Stomach (tissue), 9 donors: ENCODE data around the gene PARVB. TPM values are rescaled to one million over a fixed set of nuclear protein-coding genes. Genes with fewer than 3 reads are reported as not detected.

ENCODE experiments used
- DNase-seq, 2 donors: peaks; one replicate each; pipeline versions ENCODE4 v3.0.0 to v3.0.0-alpha.2; 2013 to 2019
- H3K27ac ChIP-seq, 5 donors: fragments of 200-600 bp in 4 of 5; sonication (generic) in 4 of 5; one replicate each; pipeline ENCODE4 v1.5.1; 2013 to 2019; ENCODE audit warnings: mild to moderate bottlenecking in 1 of 5, moderate library complexity in 1 of 5
- H3K27me3 ChIP-seq, 3 donors: fragments of 200-600 bp; sonication (generic); one replicate each; pipeline ENCODE4 v1.5.1; 2017 to 2019; ENCODE audit warnings: mixed run types in 1 of 3
- H3K36me3 ChIP-seq, 4 donors: fragments of 200-600 bp; sonication (generic); 1 replicate in 3 of 4; 2 replicates in 1 of 4; pipeline ENCODE4 v1.5.1; 2016 to 2019
- H3K4me1 ChIP-seq, 4 donors: fragments of 200-600 bp; sonication (generic); one replicate each; pipeline ENCODE4 v1.5.1; 2016 to 2019
- H3K4me3 ChIP-seq, 4 donors: fragments of 200-600 bp; sonication (generic) in 3 of 4; one replicate each; pipeline ENCODE4 v1.5.1; 2016 to 2019; ENCODE audit warnings: mild to moderate bottlenecking in 1 of 4
- H3K9me3 ChIP-seq, 4 donors: fragments of 200-600 bp; sonication (generic); one replicate each; pipeline ENCODE4 v1.5.1; 2016 to 2019
- EP300 ChIP-seq: sonication (generic); formaldehyde crosslinking; IDR thresholded peaks from one replicate; pipeline ENCODE4 v1.6.1; 2017; ENCODE audit warnings: antibody characterized with exemption
- POLR2A ChIP-seq, 4 donors: fragments of 450-650 bp; IDR thresholded peaks; one replicate each; pipeline ENCODE4 v1.6.1; 2016; ENCODE audit warnings: antibody characterized with exemption in 4 of 4, control low read depth in 2 of 4, mild to moderate bottlenecking in 1 of 4, moderate library complexity in 1 of 4
- POLR2AphosphoS5 ChIP-seq, 3 donors: sonication (generic); formaldehyde crosslinking; IDR thresholded peaks; one replicate each; pipeline ENCODE4 v1.6.1; 2016; ENCODE audit warnings: antibody characterized with exemption in 3 of 3
- WGBS, 5 donors: extraction: QIAGEN DNeasy Blood & Tissue Kit in 3 of 5; methylation state at CpG; one replicate each; pipeline versions ENCODE4 v1.1.5 to v1.1.7; 2013 to 2018; 5-methylcytosine and 5-hydroxymethylcytosine counted together
- intact Hi-C: fragments of 100-400 bp; cut with DNase I; formaldehyde crosslinking; loops from one replicate; pipeline ENCODE4 v1.15.1; 2023; ENCODE audit warnings: low total_unique reads
- polyA plus RNA-seq, 3 donors: library from polyadenylated mRNA; stranded (reverse); fragments of 200-250 nt; gene quantifications; one replicate each; pipeline ENCODE4 v1.2.3, GENCODE V29; 2013
- total RNA-seq, 5 donors: library from RNA; depleted of rRNA; stranded (reverse); fragments of >200 nt; gene quantifications; one replicate each; pipeline versions ENCODE4 v1.1.0 to v1.2.3, GENCODE V29; 2014 to 2016
- TF ChIP-seq, protein P1 (sequence below), 7 experiments: fragments of 450-650 bp in 4 of 7; fragments of 200-600 bp in 3 of 7; sonication (generic) in 3 of 7; IDR thresholded peaks; one replicate each; pipeline ENCODE4 v1.5.1; 2016 to 2019; ENCODE audit warnings: antibody characterized with exemption in 7 of 7, control low read depth in 2 of 7, mild to moderate bottlenecking in 1 of 7
- donor health status: healthy with polysubstance abuse.
- donor health status: Bipolar disorder and iron deficiency.
- donor health status: healthy.

Gene PARVB
- total and polyA plus RNA-seq, 8 donors: 2.9 to 143 (median 19.1) TPM

DNA sequence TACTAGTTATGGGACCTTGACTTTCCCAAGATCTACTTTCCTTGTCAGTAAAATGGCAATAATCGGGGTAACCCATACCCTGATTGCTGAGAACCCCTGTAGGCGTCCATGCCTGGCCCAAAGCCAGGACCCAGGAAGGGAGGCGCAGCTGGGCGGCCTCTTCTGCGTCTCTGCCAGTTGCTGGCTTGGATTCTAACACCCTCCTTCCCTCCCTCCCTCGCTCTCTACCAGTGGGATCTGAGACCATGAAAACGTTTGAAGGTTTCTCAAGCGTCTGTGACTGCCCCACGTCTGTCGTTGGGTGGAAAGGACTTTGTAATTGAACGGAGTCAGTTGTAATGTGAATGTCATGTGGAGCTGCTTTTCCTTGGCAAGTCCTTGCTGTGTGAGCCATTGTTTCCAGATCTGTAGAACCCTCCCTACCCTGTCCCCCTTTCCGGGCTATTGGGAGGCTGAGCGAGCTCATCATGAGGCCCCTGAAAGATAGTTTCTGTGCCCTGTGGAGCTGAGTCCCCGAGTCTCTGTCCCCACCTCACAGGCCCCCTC, 47.8 kb downstream of the PARVB start:
- TF ChIP-seq POLR2A (IDR thresholded peaks at IDR 0.05): no peak
- no peak for TF ChIP-seq EP300
- TF ChIP-seq, protein P1, sequence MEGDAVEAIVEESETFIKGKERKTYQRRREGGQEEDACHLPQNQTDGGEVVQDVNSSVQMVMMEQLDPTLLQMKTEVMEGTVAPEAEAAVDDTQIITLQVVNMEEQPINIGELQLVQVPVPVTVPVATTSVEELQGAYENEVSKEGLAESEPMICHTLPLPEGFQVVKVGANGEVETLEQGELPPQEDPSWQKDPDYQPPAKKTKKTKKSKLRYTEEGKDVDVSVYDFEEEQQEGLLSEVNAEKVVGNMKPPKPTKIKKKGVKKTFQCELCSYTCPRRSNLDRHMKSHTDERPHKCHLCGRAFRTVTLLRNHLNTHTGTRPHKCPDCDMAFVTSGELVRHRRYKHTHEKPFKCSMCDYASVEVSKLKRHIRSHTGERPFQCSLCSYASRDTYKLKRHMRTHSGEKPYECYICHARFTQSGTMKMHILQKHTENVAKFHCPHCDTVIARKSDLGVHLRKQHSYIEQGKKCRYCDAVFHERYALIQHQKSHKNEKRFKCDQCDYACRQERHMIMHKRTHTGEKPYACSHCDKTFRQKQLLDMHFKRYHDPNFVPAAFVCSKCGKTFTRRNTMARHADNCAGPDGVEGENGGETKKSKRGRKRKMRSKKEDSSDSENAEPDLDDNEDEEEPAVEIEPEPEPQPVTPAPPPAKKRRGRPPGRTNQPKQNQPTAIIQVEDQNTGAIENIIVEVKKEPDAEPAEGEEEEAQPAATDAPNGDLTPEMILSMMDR (IDR thresholded peaks at IDR 0.05): no peak
- no peak for TF ChIP-seq POLR2AphosphoS5 (IDR thresholded peaks at IDR 0.05)
- Histone ChIP-seq H3K27ac (no peak overlapping the region), H3K9me3 (no peaks in the 10 kb centered on the region), H3K4me3 (no peak overlapping the region), H3K4me1 (peaks cover 0 to 13% (median 6%) of the 10 kb centered on the region in 4 donors), H3K27me3 (no peaks in the 10 kb centered on the region), H3K36me3 (no peaks in the 10 kb centered on the region)
- 84 to 91% (median 86%) methylated on average over 14 of the region's 14 CpGs for WGBS, 5 donors
- intact Hi-C loops: no loop called here
- no peak for DNase-seq

DNA sequence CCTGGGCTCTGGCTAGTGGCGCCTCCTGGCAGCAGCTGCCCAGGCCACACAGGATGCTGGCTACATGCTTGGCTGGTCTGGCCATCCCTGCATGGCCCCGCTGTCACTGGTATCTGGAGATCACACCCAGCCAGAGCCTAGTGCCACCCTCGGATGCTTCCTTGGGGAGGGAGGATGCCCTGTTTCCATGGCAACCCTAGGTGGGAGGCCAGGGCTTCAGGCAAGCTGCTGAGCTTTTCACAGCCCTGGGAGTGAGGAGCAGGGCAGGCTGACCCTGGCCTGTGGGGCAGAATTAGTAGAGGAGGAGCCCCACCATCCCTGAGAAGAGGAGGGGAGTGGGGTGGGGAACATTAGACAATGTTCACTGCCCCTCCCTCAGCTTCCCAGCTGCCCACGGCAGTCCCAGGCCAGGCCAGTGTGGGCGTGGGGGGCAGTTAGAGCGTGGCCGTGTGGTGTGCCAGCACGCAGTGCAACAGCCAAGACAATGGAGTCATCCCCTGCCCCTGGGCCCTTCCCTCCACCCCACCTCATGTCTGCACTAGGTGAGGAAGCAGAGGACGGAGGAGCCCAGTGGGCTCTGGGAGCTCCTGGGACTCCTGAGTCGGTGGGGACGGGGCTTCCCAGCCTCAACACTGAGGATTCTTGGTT, 50.4 kb downstream of the PARVB start:
- no peak overlapping the region for H3K27ac ChIP-seq
- H3K4me3 ChIP-seq: no peak overlapping the region
- H3K27me3 ChIP-seq: no peaks in the 10 kb centered on the region
- WGBS, 5 donors: 77 to 100% (median 88%) methylated on average over 1 to 11 of the region's 11 CpGs
- H3K36me3 ChIP-seq: no peaks in the 10 kb centered on the region
- H3K4me1 ChIP-seq: no peaks in the 10 kb centered on the region
- DNase-seq: no peak
- intact Hi-C loops: no loop called here
- no peaks in the 10 kb centered on the region for H3K9me3 ChIP-seq
- TF ChIP-seq POLR2AphosphoS5 (IDR thresholded peaks at IDR 0.05) (no peak), POLR2A (IDR thresholded peaks at IDR 0.05) (no peak), EP300 (no peak)
- TF ChIP-seq, protein P1 (IDR thresholded peaks at IDR 0.05): no peak

DNA sequence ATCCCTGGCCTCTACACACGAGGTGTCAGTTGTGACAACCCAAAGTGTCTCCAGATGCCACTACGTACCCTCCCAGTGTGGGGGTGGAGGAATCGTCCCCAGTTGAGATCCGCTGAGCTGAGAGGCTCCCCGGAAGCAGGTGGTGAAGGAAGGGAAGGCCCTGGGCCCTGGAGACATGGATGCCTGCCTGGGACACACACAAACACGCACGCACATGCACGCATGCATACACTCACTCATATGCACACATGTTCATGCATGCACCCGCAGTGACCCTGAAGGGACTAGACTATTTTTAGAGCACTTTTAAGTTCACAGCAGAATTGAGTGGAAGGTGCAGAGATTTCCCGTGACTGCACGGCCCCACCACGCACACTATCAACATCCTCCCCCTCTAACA, 50.9 kb downstream of the PARVB start:
- H3K27me3 ChIP-seq: no peaks in the 10 kb centered on the region
- TF ChIP-seq POLR2AphosphoS5 (IDR thresholded peaks at IDR 0.05) (no peak), POLR2A (IDR thresholded peaks at IDR 0.05) (no peak)
- intact Hi-C loops: no loop called here
- H3K9me3 ChIP-seq: no peaks in the 10 kb centered on the region
- no peaks in the 10 kb centered on the region for H3K36me3 ChIP-seq
- no peaks in the 10 kb centered on the region for H3K4me1 ChIP-seq
- DNase-seq: no peak
- no peak overlapping the region for H3K27ac ChIP-seq
- WGBS, 5 donors: 87 to 97% (median 93%) methylated on average over 11 to 12 of the region's 12 CpGs
- no peak overlapping the region for H3K4me3 ChIP-seq

DNA sequence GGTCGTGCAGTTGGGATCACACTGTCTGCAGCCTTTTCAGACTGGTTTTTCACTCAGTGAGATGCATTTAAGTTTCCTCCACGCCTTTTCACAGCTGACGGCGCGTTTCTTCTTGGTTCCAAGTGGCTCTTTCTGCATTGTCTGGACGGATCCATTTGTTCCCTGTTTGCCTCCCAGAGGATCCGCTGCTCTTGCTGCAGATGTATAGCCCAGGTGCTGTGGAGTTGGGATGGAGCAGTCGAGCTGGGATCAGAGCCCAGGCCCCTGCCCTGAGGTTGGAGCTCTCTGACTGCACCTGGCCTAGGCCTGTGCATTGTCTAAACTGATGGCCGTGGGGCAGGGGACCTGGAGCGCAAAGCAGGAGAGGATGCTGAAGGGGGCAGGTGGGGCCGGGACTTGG, 51.6 kb downstream of the PARVB start:
- TF ChIP-seq POLR2A (IDR thresholded peaks at IDR 0.05) (no peak), EP300 (no peak), POLR2AphosphoS5 (IDR thresholded peaks at IDR 0.05) (no peak)
- TF ChIP-seq, protein P1 (IDR thresholded peaks at IDR 0.05): no peak
- intact Hi-C loops: no loop called here

DNA sequence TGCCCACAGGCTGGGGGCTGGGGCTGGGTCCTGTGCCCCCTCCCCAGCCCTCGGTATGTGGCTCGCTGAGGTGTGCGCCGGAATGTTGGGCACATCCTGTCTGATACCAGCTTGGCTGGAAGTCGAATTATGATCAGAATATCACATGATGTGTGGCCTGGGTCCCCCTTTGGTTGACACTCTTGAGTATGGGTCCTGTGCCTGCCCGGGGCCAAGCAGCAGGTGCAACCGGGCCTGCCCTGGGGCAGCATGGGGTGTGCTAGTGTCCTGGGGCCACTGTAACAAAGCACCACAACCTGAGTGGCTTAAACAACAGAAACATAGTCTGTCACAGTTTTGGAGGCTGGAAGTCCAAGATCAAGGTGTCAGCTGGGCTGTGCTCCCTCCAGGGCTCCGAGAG, 52.7 kb downstream of the PARVB start:
- Histone ChIP-seq H3K27me3 (no peaks in the 10 kb centered on the region), H3K27ac (no peak overlapping the region), H3K36me3 (no peaks in the 10 kb centered on the region), H3K4me3 (no peak overlapping the region), H3K9me3 (no peaks in the 10 kb centered on the region), H3K4me1 (peaks cover 0 to 9% (median 3%) of the 10 kb centered on the region in 4 donors)
- intact Hi-C loops: no loop called here
- TF ChIP-seq, protein P1 (IDR thresholded peaks at IDR 0.05): no peak
- TF ChIP-seq EP300 (no peak), POLR2A (IDR thresholded peaks at IDR 0.05) (no peak), POLR2AphosphoS5 (IDR thresholded peaks at IDR 0.05) (no peak)
- 93 to 98% (median 96%) methylated on average over 4 to 8 of the region's 8 CpGs for WGBS, 5 donors
- DNase-seq: no peak

More for the DNA sequence above, 51.6 kb downstream of the PARVB start:
- H3K9me3 ChIP-seq: no peaks in the 10 kb centered on the region
- DNase-seq: no peak
- no peaks in the 10 kb centered on the region for H3K36me3 ChIP-seq
- 81 to 93% (median 89%) methylated on average over 8 to 11 of the region's 11 CpGs for WGBS, 5 donors
- no peak overlapping the region for H3K4me3 ChIP-seq
- H3K27ac ChIP-seq: no peak overlapping the region
- H3K27me3 ChIP-seq: no peaks in the 10 kb centered on the region
- H3K4me1 ChIP-seq: no peaks in the 10 kb centered on the region
